Subcutaneous abdominal adipose tissue (tissue), 5 donors: ENCODE measurements around the gene PAX8.

ENCODE experiments used
- H3K27ac ChIP-seq: one replicate; pipeline ENCODE4 v1.7.0; 2013; ENCODE audit warnings: low read depth, mild to moderate bottlenecking, inconsistent platforms, low read length, moderate library complexity
- H3K27me3 ChIP-seq, 5 donors: one replicate each; pipeline ENCODE4 v1.7.0; 2013; ENCODE audit warnings: low read length in 5 of 5, inconsistent platforms in 1 of 5; ENCODE audit not compliant: control insufficient read depth in 5 of 5, insufficient read depth in 4 of 5
- H3K36me3 ChIP-seq, 5 donors: one replicate each; pipeline ENCODE4 v1.7.0; 2013; ENCODE audit warnings: low read length in 5 of 5; ENCODE audit not compliant: control insufficient read depth in 5 of 5, insufficient read depth in 5 of 5
- H3K4me1 ChIP-seq, 5 donors: one replicate each; pipeline ENCODE4 v1.7.0; 2013; ENCODE audit warnings: low read length in 5 of 5, mild to moderate bottlenecking in 3 of 5, moderate library complexity in 1 of 5; ENCODE audit not compliant: control insufficient read depth in 5 of 5, insufficient read depth in 5 of 5
- H3K4me3 ChIP-seq, 5 donors: one replicate each; pipeline ENCODE4 v1.7.0; 2013; ENCODE audit warnings: low read length in 5 of 5, low read depth in 1 of 5
- H3K9ac ChIP-seq, 5 donors: one replicate each; pipeline ENCODE4 v1.7.0; 2013; ENCODE audit warnings: low read length in 5 of 5, mild to moderate bottlenecking in 4 of 5, moderate library complexity in 3 of 5
- H3K9me3 ChIP-seq, 5 donors: one replicate each; pipeline ENCODE4 v1.7.0; 2013; ENCODE audit warnings: low read length in 5 of 5; ENCODE audit not compliant: control insufficient read depth in 5 of 5
- donor health status: healthy.
- donor health status: healthy.
- donor health status: healthy.
- donor health status: healthy.
- donor health status: healthy.

Gene PAX8

DNA sequence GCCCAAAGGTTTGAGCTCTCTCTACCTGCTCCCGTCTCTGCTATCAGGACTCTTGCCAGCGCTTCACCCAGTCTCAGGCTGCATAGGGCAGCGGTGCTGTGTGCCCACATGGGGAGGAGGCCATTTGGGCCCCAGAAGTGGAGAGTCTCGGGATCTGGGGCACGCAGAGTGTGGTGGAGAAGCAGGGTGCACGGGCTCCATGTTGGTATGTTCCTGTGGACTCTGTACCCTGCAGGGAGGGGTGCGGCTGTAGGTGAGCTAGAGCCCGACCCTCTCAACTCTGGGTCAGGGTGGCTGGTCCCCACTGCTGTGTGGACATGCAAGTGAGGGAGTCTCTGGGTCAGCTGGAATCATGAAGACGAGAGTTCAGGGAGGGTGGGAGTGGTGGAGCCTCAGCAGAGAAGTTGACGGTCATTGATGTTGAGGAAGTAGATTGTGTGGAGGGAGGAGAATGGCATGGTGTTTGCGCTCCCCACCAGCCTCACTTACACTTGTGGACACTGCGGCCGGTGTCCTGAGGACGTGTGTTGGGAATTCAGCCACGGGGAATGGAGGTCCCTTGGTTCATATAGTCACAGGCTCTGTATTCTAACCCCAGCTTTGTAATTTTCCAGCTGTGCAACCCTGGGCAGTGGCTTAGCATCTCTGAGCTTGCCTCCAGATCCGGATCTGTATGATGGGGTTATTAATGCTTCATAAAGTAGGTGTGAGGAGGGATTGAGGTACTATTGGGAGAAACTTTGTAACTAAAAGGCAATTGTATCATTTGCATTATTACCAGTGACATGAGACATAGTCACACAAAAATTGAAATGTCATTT, 105.8 kb downstream of the PAX8 start:
- H3K4me3 ChIP-seq = no peak overlapping the region
- H3K27ac ChIP-seq = no peak overlapping the region

DNA sequence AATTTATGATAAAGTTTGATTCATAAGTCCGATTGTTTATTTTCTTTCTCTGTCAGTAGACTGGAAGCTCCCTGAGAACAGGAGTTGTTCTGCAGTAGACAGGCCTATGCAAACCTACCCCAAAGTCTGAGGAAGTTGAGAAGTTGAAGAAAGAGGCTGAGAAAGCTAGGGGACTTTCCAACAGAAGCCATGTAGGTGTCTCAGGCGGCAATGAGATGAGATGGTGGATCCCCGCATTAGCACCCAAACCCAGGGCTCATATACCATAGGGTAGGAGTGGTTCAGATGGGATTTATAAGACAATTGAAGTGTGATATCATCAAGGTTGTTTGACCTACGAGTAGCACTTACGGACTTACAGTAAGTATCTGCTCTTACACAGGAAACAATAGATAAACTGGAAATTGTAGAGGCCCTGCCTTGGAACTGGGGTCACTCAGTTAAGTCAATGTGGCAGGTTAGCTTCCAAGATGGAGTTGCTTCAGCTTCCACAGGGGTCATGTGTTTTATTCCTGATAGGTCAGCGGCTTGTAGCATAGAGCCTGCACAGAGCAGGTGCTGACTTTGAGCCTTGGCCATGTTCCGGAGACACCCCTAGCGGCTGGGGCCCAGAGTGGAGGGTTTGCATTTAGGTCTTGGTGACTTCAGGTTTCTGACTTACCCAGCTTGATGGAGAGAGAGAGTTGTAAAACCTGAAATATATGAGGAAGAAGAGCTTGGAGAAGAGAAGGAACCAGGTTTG, 107.2 kb downstream of the PAX8 start:
- H3K27ac ChIP-seq = no peak overlapping the region
- H3K36me3 ChIP-seq = no peaks in the 10 kb centered on the region
- H3K9me3 ChIP-seq = no peaks in the 10 kb centered on the region

More for the DNA sequence above, 105.8 kb downstream of the PAX8 start:
- Histone ChIP-seq H3K9ac (no peak overlapping the region), H3K27me3 (peaks cover 0 to 2% (median 0%) of the 10 kb centered on the region in 5 donors), H3K4me1 (peaks cover 0 to 5% (median 0%) of the 10 kb centered on the region in 5 donors), H3K36me3 (no peaks in the 10 kb centered on the region), H3K9me3 (no peaks in the 10 kb centered on the region)

DNA sequence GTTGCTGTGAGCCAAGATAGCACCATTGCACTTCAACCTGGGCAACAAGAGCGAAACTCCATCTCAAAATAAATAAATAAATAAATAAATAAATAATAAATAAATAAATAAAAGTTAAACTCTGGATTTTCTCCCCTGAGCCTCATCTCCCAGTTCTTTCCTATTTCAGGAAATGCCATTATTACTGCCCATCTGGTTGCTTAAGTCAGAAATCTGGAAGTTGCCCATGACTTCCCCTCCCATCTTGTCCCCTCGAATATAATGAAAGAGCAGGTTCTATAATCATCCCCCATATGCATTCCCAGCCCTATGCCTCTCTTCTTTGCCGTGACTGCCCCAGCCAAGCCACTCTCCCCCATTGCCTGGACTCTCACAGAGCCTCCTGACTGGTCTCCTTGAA, 109.1 kb downstream of the PAX8 start:
- no peaks in the 10 kb centered on the region for H3K36me3 ChIP-seq
- no peak overlapping the region for H3K4me3 ChIP-seq
- no peak overlapping the region for H3K9ac ChIP-seq
- H3K4me1 ChIP-seq = peaks cover 0 to 3% (median 0%) of the 10 kb centered on the region in 5 donors
- no peaks in the 10 kb centered on the region for H3K9me3 ChIP-seq
- no peak overlapping the region for H3K27ac ChIP-seq
- peaks cover 0 to 2% (median 0%) of the 10 kb centered on the region in 5 donors for H3K27me3 ChIP-seq

More for the DNA sequence above, 107.2 kb downstream of the PAX8 start:
- Histone ChIP-seq H3K4me3 (no peak overlapping the region), H3K27me3 (peaks cover 0 to 2% (median 0%) of the 10 kb centered on the region in 5 donors), H3K9ac (no peak overlapping the region), H3K4me1 (peaks cover 0 to 5% (median 0%) of the 10 kb centered on the region in 5 donors)

DNA sequence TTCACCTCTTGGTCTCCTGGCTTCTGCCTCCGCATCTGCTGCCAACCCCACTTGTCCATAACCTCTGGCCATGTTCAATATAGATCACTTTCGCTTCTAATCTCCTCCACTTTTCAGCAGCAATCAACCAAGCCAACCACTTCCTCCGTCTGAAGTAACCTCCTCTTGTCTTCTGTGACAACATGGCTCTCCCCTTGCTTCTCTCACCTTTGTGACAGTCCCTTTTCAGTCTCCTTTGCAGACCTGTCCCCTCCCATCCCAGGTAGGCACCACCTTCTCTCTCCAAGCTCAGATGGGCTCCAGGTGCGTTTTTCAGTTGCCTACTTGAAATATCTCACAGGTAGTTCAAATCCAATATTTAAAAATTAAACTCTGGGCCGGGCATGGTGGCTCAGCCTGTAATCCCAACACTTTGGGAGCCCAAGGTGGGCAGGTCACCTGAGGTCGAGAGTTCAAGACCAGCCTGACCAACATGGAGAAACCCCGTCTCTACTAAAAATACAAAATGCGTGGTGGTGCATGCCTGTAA, 109.7 kb downstream of the PAX8 start:
- no peaks in the 10 kb centered on the region for H3K9me3 ChIP-seq
- no peak overlapping the region for H3K27ac ChIP-seq

DNA sequence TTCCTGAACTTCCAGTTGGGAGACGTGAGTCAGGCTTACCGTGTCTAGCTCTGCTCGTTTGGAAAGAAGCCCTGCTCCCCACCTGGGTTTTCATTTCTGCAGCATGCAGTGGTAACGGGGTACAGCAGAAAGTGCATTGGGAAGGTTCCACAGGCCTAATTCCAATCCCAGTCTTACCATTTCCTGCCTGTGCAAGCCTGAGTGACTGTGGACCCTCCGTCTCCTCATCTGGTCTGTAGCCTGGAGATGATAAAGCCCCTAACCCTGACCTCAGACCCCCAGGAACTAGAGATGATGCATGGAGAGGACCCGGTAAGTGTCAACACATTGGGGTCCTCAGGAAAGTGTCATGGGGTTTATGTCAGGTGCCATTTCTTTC, 110.8 kb downstream of the PAX8 start:
- Histone ChIP-seq H3K27me3 (peaks cover 0 to 2% (median 0%) of the 10 kb centered on the region in 5 donors), H3K9me3 (no peaks in the 10 kb centered on the region), H3K4me1 (no peaks in the 10 kb centered on the region), H3K27ac (no peak overlapping the region), H3K9ac (no peak overlapping the region), H3K36me3 (no peaks in the 10 kb centered on the region), H3K4me3 (no peak overlapping the region)

More for the DNA sequence above, 109.7 kb downstream of the PAX8 start:
- Histone ChIP-seq H3K4me1 (peaks cover 0 to 3% (median 0%) of the 10 kb centered on the region in 5 donors), H3K36me3 (no peaks in the 10 kb centered on the region), H3K9ac (no peak overlapping the region), H3K27me3 (peaks cover 0 to 2% (median 0%) of the 10 kb centered on the region in 5 donors), H3K4me3 (no peak overlapping the region)

DNA sequence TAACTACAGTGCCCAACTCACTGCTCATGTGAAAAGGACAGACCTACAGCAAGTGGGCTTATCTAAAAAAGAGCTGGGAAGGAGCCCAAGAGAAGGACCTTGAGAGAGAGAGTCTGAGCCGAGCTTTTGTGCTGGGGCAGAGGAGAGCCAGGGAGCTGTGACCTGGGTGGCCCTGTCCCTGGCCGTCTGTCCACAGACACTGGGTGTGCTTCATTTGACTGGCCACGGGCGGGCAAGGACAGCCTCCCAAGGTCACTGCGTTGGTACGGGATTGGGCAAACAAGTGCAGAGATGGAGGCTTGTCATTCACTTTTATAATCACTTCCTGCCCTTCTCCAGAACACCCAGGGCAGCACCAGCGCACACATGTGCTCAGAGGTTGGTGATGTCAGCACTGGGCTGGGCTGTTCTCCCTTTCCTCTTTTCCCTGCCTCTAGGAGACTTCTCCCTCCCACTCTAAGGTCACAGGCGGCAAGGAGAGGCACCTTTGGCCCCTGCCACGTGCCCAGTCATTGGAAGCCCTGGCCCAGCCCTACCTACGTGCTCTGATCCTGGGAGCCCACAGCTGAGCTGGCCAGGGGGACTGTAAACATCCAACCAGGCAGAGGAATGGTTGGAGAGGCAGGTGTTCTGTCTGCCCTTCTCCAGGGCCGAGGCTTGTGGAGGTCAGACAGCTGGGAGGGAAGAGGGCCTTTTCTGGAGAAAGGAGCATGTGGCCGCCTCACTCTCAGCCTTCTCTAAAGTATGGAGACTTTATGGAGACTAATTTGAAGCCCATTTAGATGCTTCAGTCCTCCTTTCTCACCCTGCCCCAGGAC, 111.4 kb downstream of the PAX8 start:
- H3K27ac ChIP-seq = no peak overlapping the region

DNA sequence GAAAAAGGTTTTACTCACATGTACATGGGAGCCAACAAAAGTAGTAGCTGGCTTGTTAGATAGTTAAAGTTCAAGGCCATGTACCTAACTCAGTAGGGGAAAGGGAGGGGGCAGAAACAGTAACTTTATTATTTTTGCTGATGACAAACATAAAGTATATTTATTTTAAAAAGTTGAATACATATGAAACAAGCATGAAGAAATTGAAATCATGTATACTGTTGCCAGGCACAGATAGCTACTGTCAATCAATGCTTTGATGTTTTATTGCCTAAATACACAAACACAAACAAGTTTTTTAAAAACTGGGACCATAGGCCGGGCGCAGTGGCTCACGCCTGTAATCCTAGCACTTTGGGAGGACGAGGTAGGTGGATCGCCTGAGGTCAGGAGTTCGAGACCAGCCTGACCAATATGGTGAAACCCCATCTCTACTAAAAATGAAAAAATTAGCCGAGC, 112.5 kb downstream of the PAX8 start:
- H3K4me1 ChIP-seq = no peaks in the 10 kb centered on the region
- H3K27ac ChIP-seq = no peak overlapping the region
- no peaks in the 10 kb centered on the region for H3K9me3 ChIP-seq
- no peak overlapping the region for H3K4me3 ChIP-seq
- no peaks in the 10 kb centered on the region for H3K36me3 ChIP-seq
- H3K9ac ChIP-seq = no peak overlapping the region
- H3K27me3 ChIP-seq = peaks cover 0 to 2% (median 0%) of the 10 kb centered on the region in 5 donors

More for the DNA sequence above, 111.4 kb downstream of the PAX8 start:
- Histone ChIP-seq H3K36me3 (no peaks in the 10 kb centered on the region), H3K4me3 (no peak overlapping the region), H3K9me3 (no peaks in the 10 kb centered on the region), H3K4me1 (no peaks in the 10 kb centered on the region), H3K27me3 (peaks cover 0 to 2% (median 0%) of the 10 kb centered on the region in 5 donors), H3K9ac (no peak overlapping the region)
